Endothelial cell of umbilical vein (primary cell): Measurements from ENCODE around the gene PTPRD. TPM values are rescaled to one million over a fixed set of nuclear protein-coding genes. Genes with fewer than 3 reads are reported as not detected.

Experiments
- BruUV-seq: library from RNA; stranded (reverse); fragments of 400-500 nt; replicated peaks from 2 replicates; lab custom pipeline; 2021; lab: Mats Ljungman, UMichigan
- CTCF ChIA-PET: fragments of 300-600, 350-600 bp; sonication (Branson Sonifier 250); formaldehyde crosslinking; loops from one replicate; lab custom pipeline; 2021; ENCODE audit warnings: antibody characterized with exemption, inconsistent platforms; lab: Charles Lee
- POLR2A ChIA-PET: fragments of 300-600, 350-600 bp; sonication (Branson Sonifier 250); formaldehyde crosslinking; loops from one replicate; lab custom pipeline; 2021; ENCODE audit warnings: antibody characterized with exemption, inconsistent platforms; lab: Charles Lee
- DNase-seq: peaks from one replicate; pipeline ENCODE4 v3.0.0-alpha.2; 2011; ENCODE audit warnings: low read depth, low spot score
- FAIRE-seq: peaks from 2 replicates; lab custom pipeline; 2011; peaks lifted over from hg19 to GRCh38; lab: Jason Lieb, UNC
- H2AFZ ChIP-seq: 2 replicates; pipeline ENCODE4 v1.6.0; 2012; ENCODE audit warnings: low read depth, low read length, control low read depth, inconsistent platforms
- H3K27ac ChIP-seq: 2 replicates; pipeline ENCODE4 v1.5.1; 2011; ENCODE audit warnings: low read depth, mild to moderate bottlenecking, control low read depth, low read length, moderate library complexity; ENCODE audit not compliant: insufficient read depth
- H3K27me3 ChIP-seq, 2 experiments: 2 replicates each; pipeline versions ENCODE4 v1.6.0 to v1.6.1; 2011; ENCODE audit warnings: low read length in 2 of 2, mixed read lengths in 1 of 2; ENCODE audit not compliant: control insufficient read depth in 2 of 2, insufficient read depth in 2 of 2
- H3K36me3 ChIP-seq, 2 experiments: 2 replicates in 1 of 2; 3 replicates in 1 of 2; pipeline ENCODE4 v1.5.1; 2011; ENCODE audit warnings: low read length in 2 of 2, mild to moderate bottlenecking in 1 of 2, moderate library complexity in 1 of 2; ENCODE audit not compliant: control insufficient read depth in 2 of 2, insufficient read depth in 2 of 2; ENCODE audit errors: extremely low read depth in 1 of 2
- H3K4me1 ChIP-seq: 3 replicates; pipeline ENCODE4 v1.5.1; 2011; ENCODE audit warnings: mild to moderate bottlenecking, low read length; ENCODE audit not compliant: control insufficient read depth, insufficient read depth; ENCODE audit errors: extremely low read depth
- H3K4me2 ChIP-seq: 2 replicates; pipeline ENCODE4 v1.6.1; 2011; ENCODE audit warnings: low read length, control low read depth, mixed read lengths; ENCODE audit not compliant: insufficient read depth
- H3K4me3 ChIP-seq, 3 experiments: fragments of 200-600 bp in 1 of 3; sonication (generic), shearing (Covaris generic) in 1 of 3; replicated peaks in 1 of 3; 2 replicates each; pipeline ENCODE4 v1.5.1; 2011 to 2016; ENCODE audit warnings: control low read depth in 3 of 3, low read length in 3 of 3, mild to moderate bottlenecking in 2 of 3, inconsistent platforms in 1 of 3, low read depth in 1 of 3, moderate library complexity in 1 of 3; ENCODE audit not compliant: insufficient read depth in 1 of 3
- H3K79me2 ChIP-seq: 2 replicates; pipeline ENCODE4 v1.6.0; 2012; ENCODE audit warnings: low read length, inconsistent platforms; ENCODE audit not compliant: control insufficient read depth, insufficient read depth
- H3K9ac ChIP-seq: replicated peaks from 2 replicates; pipeline ENCODE3; 2011; ENCODE audit warnings: low read length, control low read depth; ENCODE audit not compliant: insufficient read depth; ENCODE audit errors: extremely low read depth
- H3K9me1 ChIP-seq: replicated peaks from 3 replicates; pipeline ENCODE4 v1.6.0; 2011; ENCODE audit warnings: mild to moderate bottlenecking, low read length; ENCODE audit not compliant: control insufficient read depth, insufficient read depth; ENCODE audit errors: extremely low read depth
- H3K9me3 ChIP-seq: replicated peaks from 2 replicates; pipeline ENCODE4 v1.5.1; 2012; ENCODE audit warnings: low read length, inconsistent platforms; ENCODE audit not compliant: control insufficient read depth, insufficient read depth
- H4K20me1 ChIP-seq: replicated peaks from 2 replicates; pipeline ENCODE3; 2011; ENCODE audit warnings: mild to moderate bottlenecking, low read length; ENCODE audit not compliant: control insufficient read depth, insufficient read depth; ENCODE audit errors: extremely low read depth
- CTCF ChIP-seq, 2 donors: IDR thresholded peaks; 1 replicate in 1 of 2; 2 replicates in 1 of 2; pipeline ENCODE4 v1.5.1; 2011; ENCODE audit warnings: low read length in 2 of 2, mild to moderate bottlenecking in 2 of 2, moderate library complexity in 2 of 2, control low read depth in 1 of 2, inconsistent platforms in 1 of 2, low read depth in 1 of 2; ENCODE audit not compliant: insufficient read depth in 1 of 2; ENCODE audit errors: extremely low read depth in 1 of 2
- EZH2 ChIP-seq: IDR thresholded peaks from 2 replicates; pipeline ENCODE4 v1.6.1; 2012; ENCODE audit warnings: borderline replicate concordance, low read depth, mild to moderate bottlenecking, moderate library complexity, low read length, inconsistent platforms; ENCODE audit not compliant: severe bottlenecking
- FOS ChIP-seq: IDR thresholded peaks from 2 replicates; pipeline ENCODE4 v1.6.1; 2011; ENCODE audit warnings: mild to moderate bottlenecking, low read length, moderate library complexity, borderline replicate concordance; ENCODE audit not compliant: insufficient read depth
- GATA2 ChIP-seq: IDR thresholded peaks from 2 replicates; pipeline ENCODE4 v1.7.0; 2011; ENCODE audit warnings: low read depth, mild to moderate bottlenecking, moderate library complexity, mixed read lengths, low read length; ENCODE audit not compliant: insufficient read length, insufficient read depth
- JUN ChIP-seq: IDR thresholded peaks from 2 replicates; pipeline ENCODE4 v1.6.1; 2011; ENCODE audit warnings: borderline replicate concordance, low read depth; ENCODE audit not compliant: insufficient read length, insufficient read depth
- MAX ChIP-seq: IDR thresholded peaks from 2 replicates; pipeline ENCODE4 v1.6.1; 2011; ENCODE audit not compliant: insufficient read depth, insufficient read length
- MYC ChIP-seq: IDR thresholded peaks from one replicate; pipeline ENCODE4 v1.6.1; 2011; ENCODE audit warnings: mild to moderate bottlenecking, low read depth, low read length
- POLR2A ChIP-seq: IDR thresholded peaks from 2 replicates; pipeline ENCODE4 v1.6.1; 2012; ENCODE audit warnings: low read depth, mild to moderate bottlenecking, control low read depth, low read length
- POLR2AphosphoS5 ChIP-seq: IDR thresholded peaks from 2 replicates; pipeline ENCODE4 v1.6.1; 2012; ENCODE audit warnings: low read depth, mild to moderate bottlenecking, control low read depth, low read length, moderate library complexity; ENCODE audit not compliant: insufficient read depth
- dilution Hi-C: fragments of 300-500 bp; cut with MboI; formaldehyde crosslinking; loops from one replicate; pipeline ENCODE4 v1.15.0; 2019; ENCODE audit warnings: low sequenced_read_pairs; ENCODE audit not compliant: extremely low pct_ligation_motif_present
- intact Hi-C: fragments of 100-400 bp; cut with micrococcal nuclease; formaldehyde crosslinking; loops from one replicate; pipeline ENCODE4 v1.10.0; 2022
- polyA plus RNA-seq, 4 experiments: library from polyadenylated mRNA; depleted of rRNA in 3 of 4; stranded (reverse) in 3 of 4; unstranded in 1 of 4; fragments of >200 nt; gene quantifications; 2 replicates each; pipeline versions ENCODE4 v1.2.1 to v1.2.3, GENCODE V29; 2011 to 2012; ENCODE audit warnings: missing spikeins in 1 of 4
- total RNA-seq: library from RNA; stranded (reverse); gene quantifications from 2 replicates; pipeline ENCODE4 v1.2.3, GENCODE V29; 2021

The PTPRD gene
- total and polyA plus RNA-seq, 2 donors (not counting 3 experiments of a cell fraction or from before 2014, with no cell fraction given) = 5.5 to 5.7 TPM

- no peaks in the 10 kb centered on the region for H3K4me1 ChIP-seq
- DNase-seq (no peak), FAIRE-seq (no peak)
- no peak overlapping the region for H3K27ac ChIP-seq
- no peaks in the 10 kb centered on the region for H3K9me1 ChIP-seq
- H3K4me2 ChIP-seq = no peak overlapping the region
- H3K27me3 ChIP-seq = no peaks in the 10 kb centered on the region
- POLR2A ChIA-PET = no interaction called here
- dilution Hi-C loops = no loop called here
- H3K4me3 ChIP-seq = no peak overlapping the region
- no peaks in the 10 kb centered on the region for H3K79me2 ChIP-seq
- BruUV-seq = no TSS peak
- no peaks in the 10 kb centered on the region for H3K9me3 ChIP-seq
- H3K36me3 ChIP-seq = no peaks in the 10 kb centered on the region
- CTCF ChIA-PET = no interaction called here
- no peak overlapping the region for H3K9ac ChIP-seq
- no peak overlapping the region for H2AFZ ChIP-seq
- no peaks in the 10 kb centered on the region for H4K20me1 ChIP-seq
- intact Hi-C loops = no loop called here
- TF ChIP-seq POLR2A (no peak), JUN (no peak)
Observed at GRCh38 chr9:8889100-8889499, 1723.7 kb downstream of the PTPRD start.

DNA sequence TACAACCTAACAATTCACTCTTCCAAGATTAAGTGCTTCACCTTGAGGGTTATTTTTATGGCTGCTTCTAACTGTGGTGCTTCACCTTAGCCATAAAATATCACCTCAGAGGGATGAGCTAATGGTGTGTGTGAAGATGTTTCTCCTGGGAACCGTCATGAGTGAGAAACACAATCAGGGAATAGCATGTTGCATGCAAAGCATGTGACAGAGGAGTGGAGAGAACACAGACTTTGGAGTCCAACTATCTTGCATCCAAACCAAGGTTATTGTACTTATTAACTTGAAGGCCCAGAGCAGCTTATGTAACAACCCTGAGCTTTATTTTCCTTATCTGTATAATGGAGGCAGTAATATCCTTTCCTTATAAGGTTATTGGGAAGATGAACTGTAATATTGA lies 1724.2 kb downstream of the PTPRD start:
- no peak overlapping the region for H3K4me2 ChIP-seq
- ChIA-PET POLR2A (no interaction called here), CTCF (no interaction called here)
- dilution Hi-C loops (no loop called here), intact Hi-C loops (no loop called here)
- H3K4me1 ChIP-seq = no peaks in the 10 kb centered on the region
- FAIRE-seq (no peak), DNase-seq (no peak)
- H3K9me1 ChIP-seq = no peaks in the 10 kb centered on the region
- H2AFZ ChIP-seq = no peak overlapping the region
- H3K27me3 ChIP-seq = no peaks in the 10 kb centered on the region
- H4K20me1 ChIP-seq = no peaks in the 10 kb centered on the region
- TF ChIP-seq FOS (no peak), MAX (no peak), JUN (no peak), POLR2A (no peak), EZH2 (no peak), CTCF (IDR thresholded peaks at IDR 0.05; ENCODE audit: extremely low read depth in 1 of 2, insufficient read depth in 1 of 2, low read depth in 1 of 2, low read length in 2 of 2) (no peak), POLR2AphosphoS5 (no peak), MYC (no peak), GATA2 (no peak)
- no peak overlapping the region for H3K9ac ChIP-seq
- no peaks in the 10 kb centered on the region for H3K9me3 ChIP-seq
- no peak overlapping the region for H3K27ac ChIP-seq
- no peaks in the 10 kb centered on the region for H3K79me2 ChIP-seq
- no TSS peak for BruUV-seq
- H3K4me3 ChIP-seq = no peak overlapping the region
- no peaks in the 10 kb centered on the region for H3K36me3 ChIP-seq
